ENCODE data around the gene RINT1.

Gene RINT1

DNA sequence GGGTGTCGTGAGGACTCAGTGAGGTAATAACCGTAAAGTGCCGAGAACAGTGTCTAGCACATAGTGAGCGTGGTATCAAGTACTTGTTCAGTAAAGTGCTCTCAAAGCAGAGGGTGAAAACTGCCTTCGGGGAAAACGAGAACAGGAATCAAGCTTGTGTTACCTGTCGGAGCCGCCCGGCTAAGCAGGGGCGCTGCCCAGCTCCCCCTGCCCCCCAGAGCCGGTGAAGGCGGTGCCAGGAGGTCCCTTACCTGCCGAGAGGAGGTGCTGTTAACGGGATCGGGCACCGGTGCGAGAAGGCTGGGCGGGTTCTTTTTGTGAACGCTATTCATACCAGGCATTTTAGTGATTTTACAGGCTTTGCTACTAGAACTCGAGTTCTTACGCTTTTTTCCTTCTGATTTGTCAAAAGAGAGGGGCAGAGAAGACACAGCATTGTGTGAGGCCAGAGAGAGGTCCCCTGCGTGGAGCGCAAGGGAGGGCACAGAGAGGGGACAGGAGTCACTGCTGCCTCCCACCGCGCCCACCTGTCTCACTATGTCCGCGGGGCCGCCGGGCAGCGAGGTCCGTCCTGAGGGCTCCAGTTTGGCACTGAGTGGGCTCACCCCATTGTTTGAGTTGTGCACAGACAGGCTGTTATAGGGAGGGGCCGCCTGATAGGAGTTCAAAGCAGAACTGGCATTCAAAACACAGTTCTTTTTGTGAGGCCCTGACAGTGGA, 81.8 kb downstream of the RINT1 start:
- DNase-seq (ENCODE audit: low read depth), result no peak
- TF ChIP-seq CTCF (IDR thresholded peaks at IDR 0.05; ENCODE audit: insufficient read depth, low read depth, low read length, missing control alignments), result no peak

DNA sequence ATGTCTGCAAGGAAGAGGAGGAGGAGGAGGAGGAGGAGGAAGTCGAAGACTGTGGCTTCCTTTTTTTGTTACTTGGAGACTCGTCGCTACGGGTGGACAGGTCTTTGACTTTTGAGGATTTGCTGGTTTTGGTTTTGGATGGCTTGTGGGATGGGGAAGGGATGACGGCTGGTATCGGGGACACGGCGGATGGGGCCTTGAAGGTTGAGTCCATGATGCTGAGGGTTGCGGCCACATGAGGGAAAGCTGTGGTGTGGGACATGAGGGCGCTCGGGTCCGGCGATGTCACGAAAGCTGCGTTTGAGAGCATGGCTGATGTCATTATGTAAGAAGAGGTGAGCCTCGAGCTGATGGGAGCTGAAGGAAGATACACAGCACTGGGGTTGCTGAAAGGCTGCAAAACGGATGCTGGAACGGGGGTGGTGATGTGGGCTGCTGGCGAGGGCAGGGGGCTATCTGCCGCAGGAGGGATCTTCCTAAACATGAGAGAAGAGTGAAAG, 82.4 kb downstream of the RINT1 start:
- no peak for TF ChIP-seq CTCF (IDR thresholded peaks at IDR 0.05; ENCODE audit: insufficient read depth, low read depth, low read length, missing control alignments)
- H3K4me3 ChIP-seq (ENCODE audit: low read length), result no peak overlapping the region
- DNase-seq (ENCODE audit: low read depth), result no peak

More for the DNA sequence above, 81.8 kb downstream of the RINT1 start:
- no peak overlapping the region for H3K4me3 ChIP-seq (ENCODE audit: low read length)

Data from epithelial cell of esophagus (primary cell).